HG02970 (cell line): ENCODE results near the gene GYS2.

ENCODE experiments used
- ATAC-seq: cut with Tn5 transposase; IDR thresholded peaks from one replicate; pipeline ENCODE4 v1.9.1; 2021; ENCODE audit warnings: mild to moderate bottlenecking, moderate library complexity, moderate number of reproducible peaks; ENCODE audit not compliant: unreplicated experiment, low FRiP score

The GYS2 gene

GRCh38 chr12:21518451-21518850 is 86.2 kb downstream of the GYS2 start:
- no peak for ATAC-seq

- ATAC-seq: no peak
Observed at GRCh38 chr12:21516281-21516680, 88.4 kb downstream of the GYS2 start.

- ATAC-seq: peak; percentile 77
Observed at GRCh38 chr12:21509768-21510167, 94.9 kb downstream of the GYS2 start.

- ATAC-seq: no peak
Observed at GRCh38 chr12:21507849-21508248, 96.8 kb downstream of the GYS2 start.

- no peak for ATAC-seq
Observed at GRCh38 chr12:21505888-21506287, 98.8 kb downstream of the GYS2 start.

- no peak for ATAC-seq
Observed at GRCh38 chr12:21502872-21503271, 101.8 kb downstream of the GYS2 start.

GRCh38 chr12:21502164-21502496 is 102.5 kb downstream of the GYS2 start:
- no peak for ATAC-seq

GRCh38 chr12:21501258-21502163 is 103.1 kb downstream of the GYS2 start, which contains the start of the genes GOLT1B and RECQL:
Gene GOLT1B, plus strand, starts transcription at chr12:21501789. Its CDS starts 135 bp downstream, at chr12:21501924.
Gene RECQL, minus strand, starts transcription at chr12:21501635. Its CDS starts 2,065 bp downstream, at chr12:21499570.
- peak; percentile 100 for ATAC-seq

GRCh38 chr12:21500786-21501257 is 103.8 kb downstream of the GYS2 start:
- ATAC-seq: peak; percentile 1

GRCh38 chr12:21499765-21500164 is 104.9 kb downstream of the GYS2 start:
- no peak for ATAC-seq
